GM12891 (cell line): ENCODE results near the gene ANKRD33B.

Experiments used
- DNase-seq: peaks from one replicate; pipeline ENCODE4 v3.0.0; 2011; ENCODE audit warnings: low spot score; ENCODE audit not compliant: insufficient read length
- FAIRE-seq: peaks from 2 replicates; lab custom pipeline; 2011; peaks lifted over from hg19 to GRCh38; lab: Jason Lieb, UNC
- PAX5 ChIP-seq: IDR thresholded peaks from 2 replicates; pipeline ENCODE4 v1.6.1; 2011; ENCODE audit warnings: low read length, moderate library complexity, mild to moderate bottlenecking; ENCODE audit not compliant: insufficient read depth, severe bottlenecking
- POLR2A ChIP-seq: IDR thresholded peaks from 2 replicates; pipeline ENCODE4 v1.6.1; 2011; ENCODE audit warnings: low read depth, low read length, control low read depth
- POLR2AphosphoS5 ChIP-seq: IDR thresholded peaks from 2 replicates; pipeline ENCODE4 v1.6.1; 2011; ENCODE audit warnings: low read depth, low read length, control low read depth
- POU2F2 ChIP-seq: IDR thresholded peaks from 2 replicates; pipeline ENCODE4 v1.6.1; 2011; ENCODE audit warnings: low read depth, mild to moderate bottlenecking, control low read depth, low read length, moderate library complexity
- SPI1 ChIP-seq: IDR thresholded peaks from 2 replicates; pipeline ENCODE4 v1.6.1; 2011; ENCODE audit warnings: low read depth, low read length, control low read depth
- TAF1 ChIP-seq: IDR thresholded peaks from 2 replicates; pipeline ENCODE4 v1.6.1; 2011; ENCODE audit warnings: low read depth, low read length, control low read depth

The ANKRD33B gene

DNA sequence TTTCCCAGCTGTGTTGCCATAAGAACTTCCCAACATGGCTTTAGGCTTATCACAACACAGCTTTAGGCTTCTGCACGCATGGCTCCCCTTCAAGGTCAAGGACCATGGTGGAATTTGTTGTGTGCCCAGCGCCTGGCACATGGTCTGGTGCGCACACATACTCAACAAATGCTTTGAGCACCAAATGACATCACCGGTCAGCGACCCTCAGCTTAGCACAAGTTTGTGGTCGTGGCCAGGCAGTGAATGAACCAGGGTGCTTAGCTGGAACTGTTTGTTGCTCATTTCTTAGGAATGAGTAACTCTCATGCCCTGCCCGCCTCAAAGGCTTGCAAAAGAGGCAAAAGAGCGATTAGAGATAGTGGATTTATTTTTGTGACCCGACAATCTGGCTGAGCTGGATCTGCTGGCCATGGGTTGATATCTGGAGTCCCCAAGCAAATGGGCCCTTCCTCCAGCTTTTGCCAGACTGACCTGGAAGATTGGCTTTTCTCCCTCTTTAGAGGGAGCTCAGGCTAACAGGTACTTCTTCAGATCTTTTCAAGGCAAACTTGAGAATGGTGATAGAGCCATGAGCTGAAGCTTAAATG, 138.3 kb downstream of the ANKRD33B start:
- DNase-seq (no peak), FAIRE-seq (no peak)
- TF ChIP-seq POLR2AphosphoS5 (no peak), POLR2A (no peak), TAF1 (no peak), SPI1 (no peak), POU2F2 (no peak), PAX5 (no peak)

- DNase-seq, result no peak
- TF ChIP-seq POLR2AphosphoS5 (no peak), POLR2A (no peak), TAF1 (no peak), SPI1 (no peak), PAX5 (no peak), POU2F2 (no peak)
- FAIRE-seq, result no peak
Measured at GRCh38 chr5:10702911-10703491, 139.1 kb downstream of the ANKRD33B start.

DNA sequence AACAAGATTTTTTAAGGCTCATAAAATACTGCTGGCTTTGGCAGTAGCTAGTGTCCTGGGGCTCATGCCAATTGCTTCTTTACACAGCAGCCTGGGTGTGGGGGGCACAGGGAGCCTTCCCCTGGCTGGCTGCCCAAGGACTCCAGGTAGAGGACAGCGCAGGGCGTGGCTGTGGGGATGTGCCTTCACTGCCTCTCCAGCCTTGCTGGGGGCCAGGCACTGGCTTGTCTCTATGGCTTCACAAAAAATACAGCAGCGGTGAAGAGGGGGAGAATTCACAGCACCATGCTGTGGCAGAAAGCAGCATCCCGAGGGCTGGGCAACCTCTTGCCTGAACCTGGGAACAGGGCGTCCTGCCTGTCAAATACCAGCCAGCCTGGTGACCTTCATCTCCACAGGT, 139.8 kb downstream of the ANKRD33B start:
- no peak for DNase-seq

GRCh38 chr5:10704949-10705621, 141.2 kb downstream of the ANKRD33B start:
- FAIRE-seq (no peak), DNase-seq (no peak)
- TF ChIP-seq POU2F2, result no peak

More for the DNA sequence above, 139.8 kb downstream of the ANKRD33B start:
- TF ChIP-seq TAF1 (no peak), POLR2AphosphoS5 (no peak), PAX5 (no peak), SPI1 (no peak), POLR2A (no peak), POU2F2 (no peak)
- no peak for FAIRE-seq

DNA sequence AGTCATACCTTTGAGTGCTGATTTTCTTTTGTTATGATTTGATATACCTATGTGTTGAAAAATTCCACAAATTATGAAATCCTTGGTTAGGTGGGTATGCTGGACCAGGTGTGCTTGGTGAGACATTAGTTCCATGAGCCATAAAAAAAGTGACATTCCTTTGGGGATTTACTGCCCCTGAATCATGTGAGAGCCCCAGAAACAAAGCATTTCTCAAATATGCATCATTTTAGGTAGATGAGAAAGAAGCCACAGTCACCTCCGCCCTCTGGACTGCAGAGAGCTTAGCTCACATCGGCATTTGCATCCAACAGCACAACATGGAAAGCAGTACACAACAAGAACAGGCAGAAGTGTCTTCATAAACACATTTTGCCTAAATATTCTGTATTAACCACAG, 141.9 kb downstream of the ANKRD33B start:
- TF ChIP-seq POU2F2, result no peak
- TF ChIP-seq POLR2AphosphoS5, result no peak
- no peak for FAIRE-seq

GRCh38 chr5:10706326-10706725, 142.5 kb downstream of the ANKRD33B start:
- TF ChIP-seq SPI1 (no peak), POLR2A (no peak), PAX5 (no peak), TAF1 (no peak), POLR2AphosphoS5 (no peak), POU2F2 (no peak)
- DNase-seq (no peak), FAIRE-seq (no peak)

More for the DNA sequence above, 141.9 kb downstream of the ANKRD33B start:
- no peak for DNase-seq
